Activated CD4-positive, alpha-beta T cell treated with anti-CD3 and anti-CD28 coated beads for 1 hour (primary cell): ENCODE measurements around the gene TCF7L2.

Experiments
- DNase-seq: peaks from one replicate; pipeline ENCODE4 v3.0.0-alpha.2; 2020

The TCF7L2 gene

DNA sequence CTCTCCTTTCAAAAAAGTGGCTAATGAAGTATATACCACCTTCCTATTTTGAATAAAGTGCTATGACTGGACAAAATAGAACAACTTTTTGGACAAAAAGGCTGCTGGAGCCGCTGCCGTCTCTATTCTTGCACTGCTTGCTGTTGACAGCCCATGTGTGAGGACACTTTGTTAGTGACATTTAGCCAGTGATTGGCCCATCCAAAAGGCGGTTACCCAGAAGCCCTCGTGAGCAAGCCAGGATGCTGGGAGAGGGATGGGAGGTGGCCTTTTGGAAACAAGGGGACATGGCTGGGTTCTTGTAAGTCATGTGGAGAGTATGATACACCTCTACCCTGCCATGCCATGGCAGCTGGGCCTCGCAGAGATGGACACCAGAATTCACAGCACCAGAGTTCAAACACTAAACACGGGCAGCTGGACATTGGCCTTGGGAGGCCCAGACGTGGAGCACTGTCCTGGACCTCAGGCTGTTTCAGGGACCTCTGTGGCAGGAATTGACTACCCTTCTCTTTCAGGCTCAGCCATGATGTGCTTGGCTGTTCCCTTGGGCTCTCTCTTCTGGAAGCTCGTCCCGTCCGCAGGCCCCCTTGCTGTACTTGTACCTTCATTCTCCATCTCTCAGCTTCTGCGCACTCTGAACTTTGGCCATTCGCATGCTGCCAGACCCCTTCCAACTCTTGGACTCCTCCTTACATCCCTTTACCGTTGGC is 118.3 kb downstream of the TCF7L2 start:
- no peak for DNase-seq

DNA sequence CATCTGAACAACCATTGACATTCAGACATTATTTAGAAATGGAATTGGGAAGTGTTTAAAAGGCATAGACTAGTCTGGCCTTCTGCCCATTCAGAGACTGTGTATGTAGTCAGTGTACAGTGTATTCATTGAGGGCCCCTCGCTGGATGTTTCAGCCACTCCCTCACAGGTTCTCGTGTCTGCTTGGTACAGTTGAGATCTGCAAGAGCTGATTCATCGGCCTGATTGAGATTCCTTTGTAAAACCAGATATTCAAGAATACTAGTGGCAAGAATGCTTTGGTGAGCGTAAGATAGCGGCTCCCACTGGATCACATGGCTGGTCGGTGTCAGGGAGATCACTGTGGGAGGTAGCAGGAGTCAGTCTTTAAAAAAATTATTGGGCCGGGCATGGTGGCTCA is 119.5 kb downstream of the TCF7L2 start:
- no peak for DNase-seq

DNA sequence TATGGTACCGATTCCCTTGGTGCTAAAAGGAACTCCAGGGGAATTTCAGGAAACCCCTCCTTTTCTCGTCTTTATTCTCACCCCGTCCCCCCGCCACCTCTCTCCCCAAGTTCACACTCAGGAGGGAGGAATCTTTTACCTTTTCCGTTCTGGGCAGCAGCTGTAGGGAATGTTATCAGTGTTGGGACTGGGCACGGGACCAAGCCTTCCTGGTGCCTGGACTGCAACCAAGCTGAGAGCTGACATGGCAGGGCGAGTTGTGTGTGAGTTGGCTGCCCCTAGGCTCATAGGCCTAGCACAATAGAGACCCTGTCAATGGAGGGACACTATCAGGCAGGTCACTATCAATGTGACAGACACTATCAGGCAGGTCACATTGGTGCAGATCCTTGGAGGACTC is 121.4 kb downstream of the TCF7L2 start:
- no peak for DNase-seq

DNA sequence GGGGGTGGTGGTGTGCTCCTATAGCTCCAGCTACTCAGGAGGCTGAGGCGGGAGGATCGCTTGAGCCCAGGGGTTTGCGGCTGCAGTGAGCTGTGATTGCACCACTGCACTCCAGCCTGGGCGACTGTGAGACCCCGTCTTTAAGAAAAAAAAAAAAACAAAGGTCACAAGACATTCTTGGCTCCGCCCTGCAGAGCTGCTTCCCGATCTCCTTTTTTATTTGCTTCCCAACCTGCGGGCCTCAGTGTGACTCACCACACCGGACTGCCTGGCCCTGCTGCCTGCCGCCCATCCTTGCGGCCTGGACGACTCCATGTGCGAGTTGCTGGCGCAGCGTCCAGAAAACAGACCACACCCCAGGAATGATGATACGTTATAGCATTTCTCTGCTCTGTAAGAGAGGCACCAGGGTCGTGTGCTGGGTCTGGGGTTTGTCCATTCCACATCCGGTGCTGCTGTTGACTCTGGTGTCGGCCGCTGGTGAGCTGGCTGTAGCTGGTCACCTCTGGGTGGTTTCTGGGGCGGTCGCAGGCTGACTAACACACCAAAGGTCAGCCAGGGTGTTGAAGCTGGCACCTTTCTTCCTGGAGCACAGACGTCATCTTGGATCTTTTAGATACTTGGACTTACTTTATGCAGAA is 123.6 kb downstream of the TCF7L2 start:
- DNase-seq, result no peak

DNA sequence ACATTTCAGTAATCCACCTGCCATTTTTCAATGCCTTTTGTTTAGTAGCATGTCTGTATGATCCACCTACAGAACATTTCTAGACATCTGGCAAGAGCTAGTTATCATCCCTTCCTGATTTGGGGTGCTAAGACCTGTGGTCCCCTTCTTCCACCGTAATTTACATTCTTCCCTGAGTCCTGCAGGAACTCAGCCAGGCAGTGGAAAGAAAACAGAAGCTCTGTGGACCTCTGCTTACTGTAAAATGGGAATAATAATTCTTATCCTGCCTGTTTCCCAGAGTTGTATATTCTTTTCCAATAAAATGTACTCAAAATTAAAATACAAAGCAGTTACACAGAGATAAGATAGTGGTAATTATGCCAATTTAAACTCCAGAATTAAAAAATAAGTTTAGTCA is 126.9 kb downstream of the TCF7L2 start:
- no peak for DNase-seq

DNA sequence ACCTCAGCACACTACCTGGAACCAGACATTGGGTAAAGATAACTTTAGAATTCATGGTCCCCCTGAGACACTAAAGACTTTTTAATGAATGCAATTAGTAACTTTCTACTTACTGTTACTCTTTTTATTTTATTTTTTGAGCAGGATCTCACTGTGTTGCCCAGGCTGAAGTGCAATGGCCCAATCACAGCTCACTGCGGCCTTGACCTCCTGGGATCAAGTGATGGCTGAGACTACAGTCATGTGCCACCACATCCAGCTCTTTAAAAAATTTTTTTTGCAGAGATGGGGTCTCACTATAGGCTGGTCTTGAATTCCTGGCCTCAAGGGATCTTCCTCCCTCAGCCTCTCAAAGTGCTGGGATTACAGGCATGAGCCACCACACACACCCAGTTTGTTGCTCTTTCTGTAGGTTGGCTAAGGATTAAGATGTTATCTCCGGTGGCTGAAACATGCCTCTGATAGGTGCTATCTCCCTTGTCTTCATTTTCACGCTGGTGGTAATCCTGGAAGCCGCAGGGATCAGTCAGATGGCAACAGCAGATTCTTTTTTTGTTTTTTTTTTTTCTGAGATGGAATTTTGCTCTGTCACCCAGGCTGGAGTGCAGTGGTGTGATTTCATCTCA is 128.3 kb downstream of the TCF7L2 start:
- no peak for DNase-seq

DNA sequence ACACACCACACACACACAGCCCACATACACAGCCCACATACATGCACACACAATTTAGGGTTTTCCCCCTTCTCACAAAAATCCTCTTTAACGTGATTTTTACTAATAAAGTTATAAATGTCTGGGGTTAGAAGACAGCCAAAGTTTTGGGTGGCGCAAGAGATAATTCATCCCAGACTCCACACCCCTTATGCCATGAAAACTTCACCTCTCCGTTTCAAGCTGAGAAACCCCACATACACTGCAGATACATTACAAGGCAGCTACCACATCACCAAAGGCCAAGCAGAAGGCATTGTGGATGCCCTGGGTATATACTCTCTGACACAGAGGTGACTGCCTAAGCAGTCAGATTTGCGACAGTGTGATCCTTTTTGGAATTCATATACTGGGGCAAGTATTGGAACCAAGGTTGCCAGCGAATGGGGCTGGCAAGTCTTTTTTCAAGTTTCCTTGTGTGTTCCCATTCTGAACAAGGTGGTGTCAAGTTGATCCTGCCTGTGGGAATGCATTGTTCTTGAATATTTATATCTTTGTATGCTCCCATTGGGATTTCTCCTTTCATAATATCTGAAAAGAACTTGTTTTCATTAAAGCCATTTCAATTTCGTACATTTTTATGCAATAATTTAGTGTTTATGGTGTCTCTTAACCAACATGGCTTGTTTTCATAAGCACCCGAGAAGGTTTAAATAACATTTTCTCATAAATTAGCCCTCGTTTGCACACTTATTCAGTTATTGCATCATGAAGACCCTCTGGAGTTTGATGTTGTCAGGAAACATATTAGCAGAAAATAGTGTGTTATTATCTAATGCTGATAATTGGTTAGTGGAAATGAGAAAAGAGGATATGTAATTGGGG is 130.2 kb downstream of the TCF7L2 start:
- no peak for DNase-seq

DNA sequence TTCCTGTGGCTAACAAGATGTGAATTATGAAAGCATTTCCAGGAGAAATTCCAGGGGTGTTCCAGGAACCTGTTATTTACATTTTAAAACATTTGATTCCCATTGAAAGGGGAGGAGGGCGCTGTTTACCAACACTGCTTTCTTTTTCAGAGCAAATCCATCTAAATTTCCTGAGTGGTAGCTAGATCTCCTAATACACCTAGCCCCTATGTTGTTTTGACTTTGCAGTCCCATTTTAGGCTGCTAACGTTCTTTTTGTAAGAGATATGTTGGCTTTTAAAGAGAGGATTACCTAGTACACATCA is 130.8 kb downstream of the TCF7L2 start:
- no peak for DNase-seq

DNA sequence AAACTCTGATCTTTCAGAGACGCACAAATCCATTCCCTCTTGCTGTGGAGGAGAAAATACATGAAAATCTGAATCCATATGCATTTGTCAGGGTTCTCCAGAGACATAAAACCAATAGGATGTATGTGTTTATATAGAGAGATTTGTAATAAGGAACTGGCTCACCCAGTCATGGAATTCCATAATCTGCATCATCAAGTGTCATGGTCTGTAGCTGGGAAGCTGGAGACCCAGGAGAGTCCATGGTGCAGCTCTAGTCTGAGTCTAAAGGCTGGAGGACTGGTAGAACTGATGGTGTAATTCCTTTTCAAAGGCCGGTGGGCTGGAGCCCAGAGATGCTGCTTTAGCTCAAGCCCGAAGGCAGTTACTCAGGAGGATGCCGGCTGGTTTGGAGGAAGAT is 134.0 kb downstream of the TCF7L2 start:
- no peak for DNase-seq

DNA sequence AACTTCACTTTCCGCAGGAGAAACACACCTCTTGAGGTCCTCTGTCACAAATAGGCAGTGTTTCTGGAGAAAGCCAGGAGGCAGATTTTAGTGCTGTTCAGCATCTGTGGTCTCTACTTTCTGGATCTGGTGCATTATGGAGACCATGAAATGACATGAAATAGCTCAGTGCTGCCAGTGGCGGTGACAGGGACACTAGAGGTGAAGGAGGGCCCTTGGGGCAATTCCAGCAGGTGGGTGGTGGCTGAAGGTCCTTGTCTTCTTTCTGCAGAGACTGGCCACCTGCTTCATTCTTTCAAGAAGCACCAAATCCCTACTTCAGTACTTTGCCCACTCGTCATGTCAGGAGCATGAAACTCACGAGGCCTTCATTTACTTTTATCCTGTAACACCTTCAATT is 135.7 kb downstream of the TCF7L2 start:
- DNase-seq, result no peak

DNA sequence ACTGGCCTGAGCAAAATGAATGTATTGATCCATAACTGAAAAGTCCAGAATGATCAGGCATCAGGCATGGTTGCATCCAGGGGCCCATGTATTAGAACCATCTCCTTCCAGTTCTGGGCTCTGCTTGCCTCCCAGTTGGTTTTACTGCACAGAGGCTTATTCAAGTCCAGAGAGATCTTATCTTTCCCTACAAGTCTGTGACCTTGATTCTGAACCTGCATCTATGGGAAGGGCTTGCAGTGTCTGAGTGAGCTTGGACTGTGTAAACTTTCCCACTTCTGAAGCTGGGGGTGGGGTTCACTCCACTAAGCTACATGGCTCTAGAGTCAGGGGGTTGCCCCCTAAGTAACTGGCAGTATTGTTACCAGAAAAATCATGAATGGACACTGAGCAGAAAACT is 136.2 kb downstream of the TCF7L2 start:
- DNase-seq, result no peak

DNA sequence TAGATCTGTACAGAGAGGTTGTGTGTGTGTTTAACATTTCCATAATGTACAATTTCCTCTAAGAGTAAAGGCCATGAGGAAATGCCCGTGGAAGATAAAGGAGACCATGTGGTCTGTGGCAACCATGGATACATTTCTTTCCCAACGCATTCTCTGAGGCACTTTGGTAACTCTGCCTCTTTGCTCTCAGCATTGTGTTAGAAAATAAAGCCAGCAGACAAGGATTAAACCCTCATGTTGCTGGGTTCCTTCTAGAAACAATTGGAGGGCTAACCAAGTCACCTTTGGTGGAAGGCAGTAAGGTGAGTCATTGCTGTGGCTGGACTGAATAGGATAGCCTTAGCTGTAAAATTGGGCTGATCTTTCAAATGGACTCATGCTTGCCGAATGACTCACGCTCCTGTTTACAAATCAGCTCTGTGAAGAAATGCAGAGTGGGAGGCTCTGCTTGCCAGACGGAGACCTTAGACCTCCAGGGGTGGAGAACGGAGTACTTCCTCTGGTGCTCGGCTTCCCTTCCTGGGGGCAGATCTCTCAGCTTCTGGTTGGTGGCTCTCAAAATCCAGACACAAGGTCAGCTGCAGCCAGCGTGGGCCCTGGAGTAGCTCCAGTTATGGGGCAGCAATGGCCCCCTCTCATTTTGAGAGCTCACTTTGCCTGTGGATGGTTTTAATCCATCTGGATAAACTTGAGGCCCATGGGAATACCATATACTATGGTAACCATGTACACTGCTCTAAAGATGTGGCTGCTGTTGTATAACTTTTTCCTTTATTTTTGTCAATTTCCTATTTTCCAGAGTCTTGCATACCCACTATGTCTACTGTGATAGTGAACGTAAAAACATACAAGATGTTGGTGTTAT is 137.3 kb downstream of the TCF7L2 start:
- no peak for DNase-seq

DNA sequence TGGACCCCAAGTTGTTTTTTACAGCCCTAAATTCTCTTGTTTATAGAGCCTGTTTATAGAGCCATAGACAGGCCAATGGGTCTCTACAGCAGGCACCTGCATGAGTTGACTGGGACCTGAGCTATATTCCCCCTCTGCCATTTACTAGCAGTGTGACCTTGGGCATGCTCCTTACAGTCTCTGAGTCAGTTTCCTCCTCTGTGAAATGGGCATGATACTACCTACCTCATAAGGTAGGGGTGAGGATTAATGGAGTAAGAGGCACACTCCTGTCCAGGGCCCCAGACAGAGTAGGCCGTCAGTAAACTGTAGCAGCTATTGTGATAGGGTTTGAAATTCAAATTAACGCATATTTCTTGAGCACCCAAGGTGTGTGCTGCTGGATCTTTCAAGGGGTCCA is 138.1 kb downstream of the TCF7L2 start:
- DNase-seq, result no peak

DNA sequence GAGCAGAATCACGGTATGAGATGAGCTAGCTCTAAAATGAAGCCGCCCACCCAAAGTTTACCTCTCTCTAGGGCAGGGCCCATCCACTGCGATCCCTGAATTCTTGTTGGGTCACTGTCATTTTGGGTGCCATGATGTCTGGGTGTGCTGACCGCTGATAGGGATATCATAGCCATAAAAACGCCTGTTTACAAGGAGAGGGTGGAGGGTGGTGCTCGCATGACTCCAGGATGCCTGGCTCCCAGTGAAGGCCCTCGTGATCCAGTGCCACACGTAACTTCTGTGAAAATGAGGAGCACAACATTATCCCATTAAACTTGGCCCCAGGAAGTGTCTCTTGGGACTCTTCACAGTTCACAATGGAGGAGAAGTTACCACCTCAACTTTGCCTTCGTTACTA is 139.5 kb downstream of the TCF7L2 start:
- no peak for DNase-seq

DNA sequence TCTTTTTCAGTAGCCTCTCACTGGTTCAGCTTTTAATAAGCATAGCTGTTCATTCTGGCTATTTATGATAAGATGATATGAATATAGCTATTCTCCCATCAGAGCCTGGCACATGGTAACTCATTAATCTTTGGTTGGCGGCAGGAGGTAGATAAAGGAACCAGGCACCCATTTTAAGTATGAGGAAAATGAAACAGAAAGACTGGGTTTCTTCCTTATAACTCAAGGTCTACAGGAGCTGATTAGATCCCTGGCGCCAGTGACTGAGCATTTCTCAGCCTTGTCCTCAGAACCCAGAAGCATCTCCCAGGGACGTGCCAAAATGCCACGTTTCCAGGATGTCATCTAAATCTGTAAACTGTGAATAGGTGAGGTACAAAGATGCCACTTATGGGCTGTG is 141.9 kb downstream of the TCF7L2 start:
- no peak for DNase-seq

DNA sequence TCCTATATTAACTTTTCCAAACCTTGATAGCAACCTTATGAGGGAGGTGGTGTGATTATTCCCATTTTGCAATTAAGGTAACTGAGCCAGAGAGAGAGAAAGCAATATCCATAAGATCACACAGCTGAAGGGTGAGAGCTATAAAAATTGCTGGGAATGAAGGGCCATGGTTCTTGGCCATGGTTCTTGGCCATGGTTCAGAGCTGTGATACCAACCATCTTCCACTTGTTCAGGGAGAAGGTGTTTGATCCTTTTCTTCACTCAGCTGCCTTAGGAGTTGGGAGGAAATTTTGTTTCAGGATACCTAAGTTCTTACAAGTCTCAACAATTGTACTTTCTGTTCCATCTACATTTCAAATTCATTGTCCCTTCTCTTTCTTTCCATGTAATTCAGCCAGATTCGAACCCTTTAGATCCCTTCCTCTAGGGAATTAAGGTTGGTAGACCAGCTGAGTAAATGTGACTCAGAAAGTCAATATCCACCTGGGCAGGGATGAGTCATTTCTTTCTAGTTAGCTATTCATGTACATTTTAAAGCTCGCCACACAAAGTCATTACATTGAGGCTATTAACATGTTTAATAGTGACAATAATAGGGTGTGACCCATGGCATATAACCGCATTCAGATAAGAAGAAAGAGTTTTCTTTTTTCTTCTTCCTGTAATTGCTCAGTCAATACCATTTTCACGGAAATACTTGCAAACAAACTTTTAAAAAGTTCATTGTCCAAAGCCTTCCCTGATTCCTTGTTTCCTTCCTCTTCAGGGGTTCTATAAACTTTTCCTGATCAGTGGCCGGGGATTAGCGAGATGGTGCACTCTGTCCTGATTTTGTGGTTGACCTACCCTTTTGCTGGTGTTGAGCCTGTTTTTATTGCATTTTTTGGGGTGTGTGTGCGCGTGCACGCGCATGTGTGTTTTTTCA is 143.4 kb downstream of the TCF7L2 start:
- DNase-seq, result no peak

DNA sequence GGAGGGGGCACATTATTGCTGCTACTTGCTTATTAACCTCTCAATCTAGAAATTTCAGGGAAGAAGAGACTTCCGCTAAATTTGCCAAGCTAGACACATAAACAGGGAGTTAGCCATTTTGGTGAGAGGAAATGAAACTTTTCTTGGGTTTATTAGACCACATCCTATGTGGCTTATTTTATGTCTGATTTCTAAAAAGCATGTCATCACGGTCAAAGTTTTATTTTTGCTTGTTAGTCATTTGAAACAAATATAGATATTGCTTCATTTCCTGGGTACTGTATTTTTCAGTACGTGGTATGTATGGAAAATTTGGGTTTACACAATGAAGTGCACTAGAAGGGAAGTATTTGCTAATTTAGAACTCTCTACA is 144.1 kb downstream of the TCF7L2 start:
- no peak for DNase-seq

DNA sequence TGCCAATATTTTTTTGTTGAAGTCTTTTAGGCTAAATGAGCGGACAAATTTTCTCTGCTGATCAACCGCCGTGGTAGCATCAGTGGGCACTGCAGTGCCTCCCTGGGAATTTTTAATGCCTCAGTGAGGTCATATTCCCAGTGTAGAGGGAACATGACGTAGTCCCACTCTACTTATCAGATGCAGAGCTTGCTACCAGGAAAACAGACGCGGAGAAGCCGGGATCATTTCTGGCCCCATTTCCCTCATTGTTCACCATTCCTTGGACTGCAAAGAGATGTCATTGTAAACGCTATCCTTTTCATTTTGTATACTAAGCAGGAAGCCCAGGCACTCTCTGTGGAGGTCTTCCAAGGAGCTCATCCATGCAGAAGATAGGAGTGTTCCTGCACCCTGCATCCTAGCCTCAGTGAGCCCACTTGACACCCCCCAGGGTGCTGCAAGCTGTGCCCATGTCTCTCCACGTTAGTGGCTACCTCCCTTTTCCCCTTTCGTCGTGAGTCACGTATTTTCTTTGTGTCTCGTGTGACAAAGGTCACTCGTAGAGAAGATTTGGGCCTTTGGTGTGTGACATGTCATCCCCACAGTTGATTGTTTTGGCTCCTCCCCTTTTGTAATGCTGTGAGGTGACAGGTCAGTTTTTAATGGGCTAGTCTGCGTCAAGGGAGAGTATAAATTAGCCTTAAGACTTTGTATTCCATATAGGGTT is 145.5 kb downstream of the TCF7L2 start:
- DNase-seq, result no peak

DNA sequence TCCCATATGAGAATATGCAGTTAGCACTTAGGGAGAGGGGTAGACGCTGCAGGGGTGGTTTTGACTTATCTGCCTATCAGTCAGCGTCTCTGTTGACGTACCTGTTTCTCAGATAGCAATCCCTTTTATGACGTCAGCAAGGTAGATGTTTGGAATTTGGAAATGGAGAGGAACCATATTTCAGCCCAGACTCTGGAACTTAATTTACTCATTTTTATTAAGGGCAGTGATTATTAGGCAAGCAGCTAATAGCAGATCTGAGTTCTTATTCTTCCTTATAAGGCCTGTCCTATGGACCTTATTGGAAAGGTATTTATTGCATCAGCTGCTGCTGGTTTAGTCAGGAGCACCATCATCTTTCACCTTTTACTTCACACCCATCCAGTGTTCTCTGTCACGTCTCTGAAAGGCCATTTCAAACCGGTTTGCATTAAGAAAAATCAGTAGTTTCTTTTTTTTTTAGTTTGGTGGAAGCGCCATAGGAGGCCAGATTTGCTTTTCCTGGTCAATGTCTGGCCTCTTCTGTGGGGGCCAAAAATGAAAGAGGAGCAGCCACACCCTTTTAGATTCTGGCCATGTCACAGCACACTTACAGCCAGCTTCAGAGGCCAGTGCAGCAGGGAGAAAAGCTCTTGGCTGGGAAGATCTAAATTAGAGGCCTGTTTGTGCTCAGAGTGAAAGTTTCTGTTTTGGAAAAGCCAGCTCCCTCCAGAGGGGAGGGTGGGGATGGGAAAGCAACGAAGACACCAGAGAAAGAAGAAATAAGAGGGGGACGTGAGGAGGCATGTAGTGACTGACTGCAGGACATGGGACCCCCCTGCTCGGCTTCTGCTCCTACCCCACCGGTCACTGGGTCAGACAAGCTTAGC is 146.3 kb downstream of the TCF7L2 start:
- no peak for DNase-seq

DNA sequence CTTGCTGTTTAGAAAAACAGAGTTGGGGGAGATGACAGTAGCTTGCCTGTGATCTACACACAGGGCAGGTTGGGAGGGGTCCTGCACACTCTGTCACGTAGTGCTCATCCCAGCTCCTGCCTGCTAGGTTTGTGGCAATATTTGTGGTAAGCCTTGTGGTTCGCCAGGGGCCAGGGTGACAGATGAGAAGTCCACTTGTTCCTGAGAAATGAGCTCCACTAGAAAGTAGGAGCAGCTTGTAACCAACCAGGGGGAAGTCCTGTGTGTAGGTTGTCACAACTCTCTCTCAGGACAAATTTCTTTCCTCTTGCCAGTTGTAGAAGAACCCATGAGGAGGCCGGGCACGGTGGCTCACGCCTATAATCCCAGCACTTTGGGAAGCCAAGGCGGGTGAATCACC is 147.0 kb downstream of the TCF7L2 start:
- no peak for DNase-seq
